ENCODE data around the gene LCK.

Gene LCK

GRCh38 chr1:32215629-32216480 is 35.2 kb upstream of the LCK start:
- TF ChIP-seq, protein P1, sequence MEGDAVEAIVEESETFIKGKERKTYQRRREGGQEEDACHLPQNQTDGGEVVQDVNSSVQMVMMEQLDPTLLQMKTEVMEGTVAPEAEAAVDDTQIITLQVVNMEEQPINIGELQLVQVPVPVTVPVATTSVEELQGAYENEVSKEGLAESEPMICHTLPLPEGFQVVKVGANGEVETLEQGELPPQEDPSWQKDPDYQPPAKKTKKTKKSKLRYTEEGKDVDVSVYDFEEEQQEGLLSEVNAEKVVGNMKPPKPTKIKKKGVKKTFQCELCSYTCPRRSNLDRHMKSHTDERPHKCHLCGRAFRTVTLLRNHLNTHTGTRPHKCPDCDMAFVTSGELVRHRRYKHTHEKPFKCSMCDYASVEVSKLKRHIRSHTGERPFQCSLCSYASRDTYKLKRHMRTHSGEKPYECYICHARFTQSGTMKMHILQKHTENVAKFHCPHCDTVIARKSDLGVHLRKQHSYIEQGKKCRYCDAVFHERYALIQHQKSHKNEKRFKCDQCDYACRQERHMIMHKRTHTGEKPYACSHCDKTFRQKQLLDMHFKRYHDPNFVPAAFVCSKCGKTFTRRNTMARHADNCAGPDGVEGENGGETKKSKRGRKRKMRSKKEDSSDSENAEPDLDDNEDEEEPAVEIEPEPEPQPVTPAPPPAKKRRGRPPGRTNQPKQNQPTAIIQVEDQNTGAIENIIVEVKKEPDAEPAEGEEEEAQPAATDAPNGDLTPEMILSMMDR (IDR thresholded peaks at IDR 0.05; ENCODE audit: low read depth, low read length), result peak; percentile 72
- TF ChIP-seq MYC (IDR thresholded peaks at IDR 0.05; ENCODE audit: low read depth, low read length), result no peak
- DNase-seq (ENCODE audit: low read depth), result peak; percentile 68
- H3K4me3 ChIP-seq (ENCODE audit: low read depth, low read length), result no peak overlapping the region

- TF ChIP-seq, protein P1 (IDR thresholded peaks at IDR 0.05; ENCODE audit: low read depth, low read length), result no peak
- TF ChIP-seq MYC (IDR thresholded peaks at IDR 0.05; ENCODE audit: low read depth, low read length), result no peak
- TF ChIP-seq MAX (IDR thresholded peaks at IDR 0.05; ENCODE audit: low read depth, low read length), result no peak
- TF ChIP-seq POLR2A (IDR thresholded peaks at IDR 0.05; ENCODE audit: extremely low read depth, insufficient read length), result no peak
- no peak overlapping the region for H3K4me3 ChIP-seq (ENCODE audit: low read depth, low read length)
- DNase-seq (ENCODE audit: low read depth), result no peak
Measured at GRCh38 chr1:32216566-32216965, 34.5 kb upstream of the LCK start.

GRCh38 chr1:32219022-32219421 is 32.0 kb upstream of the LCK start:
- TF ChIP-seq, protein P1 (IDR thresholded peaks at IDR 0.05; ENCODE audit: low read depth, low read length), result no peak
- no peak for TF ChIP-seq POLR2A (IDR thresholded peaks at IDR 0.05; ENCODE audit: extremely low read depth, insufficient read length)
- TF ChIP-seq MYC (IDR thresholded peaks at IDR 0.05; ENCODE audit: low read depth, low read length), result no peak
- TF ChIP-seq MAX (IDR thresholded peaks at IDR 0.05; ENCODE audit: low read depth, low read length), result no peak

GRCh38 chr1:32220746-32221580 is 30.1 kb upstream of the LCK start:
- no peak for DNase-seq (ENCODE audit: low read depth)
- TF ChIP-seq MYC (IDR thresholded peaks at IDR 0.05; ENCODE audit: low read depth, low read length) (no peak), POLR2A (IDR thresholded peaks at IDR 0.05; ENCODE audit: extremely low read depth, insufficient read length) (no peak), MAX (IDR thresholded peaks at IDR 0.05; ENCODE audit: low read depth, low read length) (no peak)
- TF ChIP-seq, protein P1 (IDR thresholded peaks at IDR 0.05; ENCODE audit: low read depth, low read length), result no peak
- H3K4me3 ChIP-seq (ENCODE audit: low read depth, low read length), result peak overlapping the region; percentile 95

More at GRCh38 chr1:32219022-32219421, 32.0 kb upstream of the LCK start:
- DNase-seq (ENCODE audit: low read depth), result no peak
- no peak overlapping the region for H3K4me3 ChIP-seq (ENCODE audit: low read depth, low read length)

GRCh38 chr1:32221581-32221979 is 29.5 kb upstream of the LCK start:
- H3K4me3 ChIP-seq (ENCODE audit: low read depth, low read length), result peak overlapping the region; percentile 95
- no peak for TF ChIP-seq POLR2A (IDR thresholded peaks at IDR 0.05; ENCODE audit: extremely low read depth, insufficient read length)
- no peak for TF ChIP-seq MYC (IDR thresholded peaks at IDR 0.05; ENCODE audit: low read depth, low read length)
- no peak for TF ChIP-seq MAX (IDR thresholded peaks at IDR 0.05; ENCODE audit: low read depth, low read length)
- TF ChIP-seq, protein P1 (IDR thresholded peaks at IDR 0.05; ENCODE audit: low read depth, low read length), result no peak
- DNase-seq (ENCODE audit: low read depth), result no peak

All from NB4 (cell line).